K562 (cell line): Measurements from ENCODE around the gene SCGB1D1. TPM values are rescaled to one million over a fixed set of nuclear protein-coding genes. Genes with fewer than 3 reads are reported as not detected.

ENCODE experiments used
- ARNT ChIP-seq, 2 experiments: fragments of 450-650 bp; IDR thresholded peaks; 2 replicates each; pipeline ENCODE4 v1.6.1; 2016; ENCODE audit warnings: mild to moderate bottlenecking in 1 of 2
- BMI1 ChIP-seq: fragments of 150-350 bp; IDR thresholded peaks from 2 replicates; pipeline ENCODE4 v1.6.1; 2014; ENCODE audit warnings: low read length
- GABPB2 ChIP-seq: fragments of 250-450 bp; sonication (Bioruptor Pico); conservative IDR thresholded peaks from 2 replicates; pipeline ENCODE4 v1.5.1; 2021; ENCODE audit warnings: mild to moderate bottlenecking
- GTF2B ChIP-seq: IDR thresholded peaks from 2 replicates; pipeline ENCODE4 v1.6.1; 2011; ENCODE audit not compliant: insufficient read length; ENCODE audit errors: extremely low read depth
- HNRNPK ChIP-seq: fragments of 200-400 bp; formaldehyde crosslinking; IDR thresholded peaks from one replicate; pipeline ENCODE4 v1.6.1; 2018; ENCODE audit warnings: mild to moderate bottlenecking, low read depth, low read length; ENCODE audit not compliant: poor library complexity, severe bottlenecking
- KAT2B ChIP-seq: IDR thresholded peaks from one replicate; pipeline ENCODE4 v1.6.1; 2012; ENCODE audit warnings: low read depth, mild to moderate bottlenecking, control low read depth, inconsistent platforms, low read length, moderate library complexity
- MCM5 ChIP-seq: fragments of 450-650 bp; IDR thresholded peaks from 2 replicates; pipeline ENCODE4 v1.6.1; 2016; ENCODE audit warnings: low read depth
- SMAD2 ChIP-seq: fragments of 150-350 bp; IDR thresholded peaks from 2 replicates; pipeline ENCODE4 v1.6.1; 2014; ENCODE audit warnings: low read depth, mild to moderate bottlenecking, low read length
- ZNF512 ChIP-seq: IDR thresholded peaks from 2 replicates; pipeline ENCODE4 v1.6.1; 2016; ENCODE audit warnings: missing genetic modification characterization, missing compliant biosample characterization
- ZNF57 ChIP-seq: fragments of 450-650 bp; formaldehyde crosslinking; IDR thresholded peaks from 2 replicates; pipeline ENCODE4 v1.4.0; 2020; ENCODE audit warnings: mild to moderate bottlenecking, moderate library complexity
- ZNF655 ChIP-seq: fragments of 250-450 bp; sonication (Bioruptor Pico); IDR thresholded peaks from 2 replicates; pipeline ENCODE4 v1.5.0; 2021
- ZNF717 ChIP-seq: fragments of 250-450 bp; sonication (Bioruptor Pico); IDR thresholded peaks from 2 replicates; pipeline ENCODE4 v1.5.0; 2021
- ZNF785 ChIP-seq: fragments of 250-450 bp; sonication (Bioruptor Pico); IDR thresholded peaks from 2 replicates; pipeline ENCODE4 v1.4.0; 2020; ENCODE audit warnings: mild to moderate bottlenecking
- ZSCAN29 ChIP-seq: fragments of 450-650 bp; IDR thresholded peaks from 2 replicates; pipeline ENCODE4 v1.6.1; 2017
- polyA plus RNA-seq, 8 experiments: library from polyadenylated mRNA; depleted of rRNA in 4 of 8; stranded (reverse) in 5 of 8; unstranded in 3 of 8; fragments of >200 nt; fragmentation: Nextera tagmentation in 2 of 8; fragmentation: Illumina TruSeq in 1 of 8; extraction: Ambion mirVana in 2 of 8; extraction: Trizol in 1 of 8; gene quantifications; 2 replicates each; pipeline versions ENCODE4 v1.2.1 to v1.2.3, GENCODE V29; 2011 to 2014; ENCODE audit warnings: inconsistent platforms in 1 of 8, missing spikeins in 1 of 8
- total RNA-seq, 7 experiments: library from RNA; depleted of rRNA in 6 of 7; stranded (reverse); fragments of >200 nt in 6 of 7; fragmentation: Illumina TruSeq in 2 of 7; extraction: Trizol in 2 of 7; gene quantifications; 2 replicates each; pipeline versions ENCODE4 v1.2.1 to v1.2.3, GENCODE V29; 2011 to 2021; ENCODE audit warnings: low replicate concordance in 1 of 7

SCGB1D1 gene
- total and polyA plus RNA-seq, 9 of the 15 experiments (the other 6 are each of a cell fraction or from before 2014, with no cell fraction given), result not detected

- no peak for TF ChIP-seq ZNF785
- no peak for TF ChIP-seq HNRNPK
- TF ChIP-seq ZNF512 (tag), result no peak
- no peak for TF ChIP-seq ZNF717
- no peak for TF ChIP-seq GABPB2 (CRISPR knock-in tag)
- TF ChIP-seq MCM5, result no peak
- no peak for TF ChIP-seq KAT2B
- no peak for TF ChIP-seq ZNF655 (CRISPR knock-in tag)
- no peak for TF ChIP-seq ZNF57 (CRISPR knock-in tag)
- TF ChIP-seq ARNT (IDR thresholded peaks at IDR 0.05), result no peak
- TF ChIP-seq SMAD2, result no peak
- TF ChIP-seq GTF2B, result no peak
- TF ChIP-seq BMI1, result no peak
- TF ChIP-seq ZSCAN29, result no peak
Measured at GRCh38 chr11:62149986-62150886, 39.8 kb upstream of the SCGB1D1 start (continued).
